NCI-H1105 (cell line): ENCODE data around the gene DTNBP1.
"Not testable (repeated sequence)": the region's sequence is repeated elsewhere in the genome, so short reads cannot be mapped to it uniquely, and the experiment has no call there.

ENCODE experiments used
- DNase-seq: peaks from one replicate; lab custom pipeline; 2025; lab: John Stamatoyannopoulos, UW

The DTNBP1 gene

DNA sequence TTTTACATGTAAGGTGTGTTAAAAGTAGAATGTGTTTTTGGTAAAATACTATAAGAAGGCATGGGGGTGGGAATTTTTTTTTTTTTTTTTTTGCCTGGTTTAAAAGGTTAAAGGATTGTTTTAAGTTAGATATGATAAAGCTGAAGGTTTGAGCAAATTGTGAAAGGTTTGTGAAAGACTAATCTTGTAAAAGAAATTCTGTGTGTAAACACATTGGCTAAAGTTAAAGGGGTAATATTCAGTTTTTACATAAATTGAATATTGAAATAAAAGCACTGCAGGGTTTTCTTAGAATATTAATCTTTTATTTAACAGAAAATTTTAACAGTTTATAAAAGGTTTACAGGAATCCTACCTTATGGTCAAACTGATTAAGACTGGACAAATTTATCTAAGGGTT lies 105.7 kb downstream of the DTNBP1 start:
- no peak for DNase-seq

DNA sequence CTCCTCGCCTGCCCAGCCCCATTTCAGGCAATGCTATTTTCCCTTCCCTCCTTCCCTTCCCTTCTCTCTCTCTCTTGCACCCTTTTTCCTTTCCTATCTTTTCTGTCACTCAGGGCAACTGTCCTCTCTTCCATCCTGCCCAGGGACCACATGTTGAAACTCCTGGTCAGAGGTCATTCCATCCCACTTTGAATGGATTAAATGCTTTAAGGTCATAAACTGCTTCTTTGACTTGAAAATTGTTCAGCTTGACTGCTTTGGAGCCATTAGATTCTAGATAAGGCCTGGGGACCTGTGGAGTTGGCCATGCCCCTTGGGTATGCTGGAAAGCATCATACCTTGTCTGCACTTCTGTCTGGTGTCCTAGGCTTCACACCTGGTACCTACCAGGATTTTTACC lies 106.1 kb downstream of the DTNBP1 start:
- no peak for DNase-seq

DNA sequence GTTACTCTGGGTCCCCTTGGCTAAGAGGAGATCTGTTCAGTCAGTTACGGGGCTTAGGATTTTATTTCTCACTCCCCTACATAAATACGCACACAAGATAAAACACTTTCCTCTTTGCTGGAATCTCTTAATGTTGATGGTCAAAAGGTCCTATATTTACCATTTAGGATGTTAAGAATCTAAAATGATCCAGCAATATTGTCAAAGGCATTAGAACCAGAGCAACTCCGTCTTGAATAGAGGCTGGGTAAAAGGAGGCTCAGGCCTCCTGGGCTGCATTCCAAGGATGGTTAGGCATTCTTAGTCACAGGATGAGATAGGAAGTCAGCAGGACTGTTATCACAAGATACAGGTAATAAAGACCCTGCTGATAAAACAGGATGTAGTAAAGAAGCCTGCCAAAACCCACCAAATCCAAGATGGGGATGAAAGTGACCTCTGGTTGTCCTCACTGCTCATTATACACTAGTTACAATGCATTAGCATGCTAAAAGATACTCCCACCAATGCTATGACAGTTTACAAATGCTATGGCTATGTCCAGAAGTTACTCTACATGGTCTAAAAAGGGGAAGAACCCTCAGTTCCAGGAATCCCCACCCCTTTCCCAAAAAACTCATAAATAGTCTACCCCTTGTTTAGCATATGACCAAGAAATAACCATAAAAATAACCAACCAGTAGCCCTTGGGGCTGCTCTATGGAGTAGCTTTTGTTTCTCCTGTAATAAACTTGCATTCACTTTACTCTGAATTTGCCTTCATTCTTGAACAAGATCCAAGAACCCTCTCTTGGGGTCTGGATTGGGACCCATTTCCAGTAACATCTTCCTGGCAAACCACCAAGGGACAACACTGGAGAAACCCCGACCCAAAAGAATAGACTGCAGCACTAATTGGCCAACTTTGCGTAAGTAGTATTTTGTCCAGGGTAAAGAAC lies 107.5 kb downstream of the DTNBP1 start:
- DNase-seq, result no peak

DNA sequence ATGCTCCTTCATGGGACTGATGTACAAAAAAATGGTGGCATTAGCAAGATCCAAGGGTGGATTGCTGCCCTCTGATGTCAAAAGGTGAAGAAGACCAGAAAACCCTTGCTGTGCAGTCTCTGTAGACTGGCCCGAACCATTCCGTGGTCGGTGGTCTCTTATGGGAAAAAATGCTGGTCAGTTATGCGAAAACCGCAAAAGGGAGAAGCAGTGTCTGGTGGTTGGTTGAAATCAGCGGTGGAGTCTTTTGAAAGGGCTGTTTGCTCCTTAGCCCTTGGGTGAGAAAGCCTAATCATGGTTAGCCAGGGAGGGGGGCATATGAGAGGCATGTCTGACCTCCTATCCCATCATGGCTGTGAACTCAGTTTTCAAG lies 108.1 kb downstream of the DTNBP1 start:
- DNase-seq, result no peak

DNA sequence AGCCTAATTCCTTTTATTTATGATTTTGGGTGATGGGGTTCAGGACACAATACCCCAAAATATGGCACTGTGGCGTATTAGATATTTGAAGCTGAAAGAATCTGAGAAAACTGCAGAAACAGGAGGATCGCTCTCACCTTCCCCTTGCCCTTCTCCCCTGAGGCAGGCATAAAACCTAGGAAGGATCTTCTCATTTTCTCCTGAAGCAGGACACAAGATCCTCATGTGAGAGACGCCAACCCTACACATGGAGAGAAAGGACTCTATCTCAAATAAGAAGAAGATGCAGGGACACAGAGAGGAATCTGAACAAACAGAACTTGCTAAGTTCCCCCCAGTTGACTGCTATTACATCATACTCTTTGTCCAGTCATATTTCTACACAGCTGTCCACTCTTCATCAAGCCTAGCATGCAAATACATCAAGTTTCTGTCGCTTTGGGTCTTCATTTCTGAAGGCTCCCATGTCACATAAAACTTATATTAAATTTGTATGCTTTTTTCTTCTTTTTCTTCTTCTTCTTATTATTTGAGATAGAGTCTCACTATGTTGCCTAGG lies 109.0 kb downstream of the DTNBP1 start:
- DNase-seq, result no peak

DNA sequence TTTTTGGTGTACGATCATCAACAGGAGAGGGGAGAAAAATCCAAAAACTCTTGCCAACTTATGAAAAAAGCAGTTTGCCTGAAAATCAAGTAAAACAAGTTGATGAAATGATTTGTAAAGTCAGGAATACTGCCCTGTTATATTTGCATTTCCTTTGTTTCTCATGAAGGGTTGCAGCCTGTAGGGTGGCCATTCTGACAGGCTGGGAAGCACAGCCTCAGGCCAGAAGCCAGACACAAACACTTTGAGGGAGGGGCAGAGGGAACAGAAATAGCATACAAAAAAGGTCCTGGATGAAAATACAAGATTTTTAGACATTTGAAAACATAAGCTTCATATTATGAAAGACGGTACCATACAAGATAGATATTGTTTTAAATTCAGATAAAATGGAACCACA lies 109.8 kb downstream of the DTNBP1 start:
- no peak for DNase-seq

DNA sequence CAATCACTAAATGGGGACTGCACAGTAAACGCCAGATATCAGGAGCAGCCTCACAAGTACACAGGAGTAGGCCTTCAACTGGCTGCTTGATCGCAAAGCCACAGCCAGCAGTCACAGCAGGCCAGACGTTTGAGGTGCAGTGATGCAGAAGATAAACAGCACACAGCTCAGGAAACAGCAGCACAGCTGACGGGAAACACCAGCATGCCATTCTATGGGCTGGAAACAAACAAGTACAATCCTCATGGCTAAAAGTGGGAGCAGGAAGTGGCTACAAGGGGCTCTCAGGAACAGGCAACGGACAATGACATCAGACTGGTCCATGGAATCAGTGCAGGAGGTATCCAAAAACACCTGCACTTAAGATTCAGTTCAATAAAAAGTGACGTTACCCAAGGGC lies 111.0 kb downstream of the DTNBP1 start:
- no peak for DNase-seq

DNA sequence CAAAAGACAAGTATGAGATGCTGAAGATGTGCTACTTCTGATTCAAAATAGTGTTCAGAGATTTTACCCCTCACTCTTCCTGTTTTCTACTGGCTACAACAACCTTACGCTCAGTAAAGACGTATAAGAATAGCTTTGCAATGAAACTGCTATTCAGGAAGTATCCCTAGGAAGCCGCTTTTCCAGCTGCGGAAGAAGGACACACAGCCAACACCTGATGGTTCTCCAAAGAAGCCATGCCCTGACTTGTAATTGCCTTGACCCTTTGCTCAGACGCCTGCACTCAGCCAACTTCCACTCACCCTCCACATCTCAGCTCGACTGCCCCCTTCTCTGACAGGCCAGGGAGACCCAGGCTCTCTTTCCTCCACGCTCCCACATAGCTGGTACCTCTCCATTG lies 111.6 kb downstream of the DTNBP1 start:
- no peak for DNase-seq

DNA sequence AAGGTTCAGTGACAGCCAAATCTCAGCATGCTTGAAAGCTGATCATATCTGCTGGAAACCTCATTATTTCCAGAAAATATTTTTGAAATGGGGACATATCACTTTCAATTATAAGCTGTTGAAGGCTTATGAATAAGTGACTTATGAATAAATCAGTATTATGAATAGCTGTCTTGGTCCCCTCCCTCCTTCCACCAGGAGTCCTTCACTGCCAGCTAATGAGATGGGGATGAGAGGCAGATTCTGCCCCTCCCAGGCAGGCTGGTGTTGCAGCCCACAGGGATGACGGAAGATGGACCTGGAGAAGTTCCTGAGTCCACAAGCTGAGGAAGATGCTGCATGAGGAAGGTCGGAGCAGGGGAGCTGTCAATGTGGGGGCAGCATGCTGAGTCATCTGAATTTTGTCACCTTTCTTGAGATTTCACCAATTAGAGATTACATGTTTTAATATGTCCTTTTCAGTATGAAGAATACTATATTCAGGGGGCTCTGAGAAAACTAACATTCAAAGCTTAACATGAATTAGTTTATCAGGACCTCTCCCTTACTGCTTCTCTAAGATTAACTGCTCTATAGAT lies 112.2 kb downstream of the DTNBP1 start:
- DNase-seq, result no peak

DNA sequence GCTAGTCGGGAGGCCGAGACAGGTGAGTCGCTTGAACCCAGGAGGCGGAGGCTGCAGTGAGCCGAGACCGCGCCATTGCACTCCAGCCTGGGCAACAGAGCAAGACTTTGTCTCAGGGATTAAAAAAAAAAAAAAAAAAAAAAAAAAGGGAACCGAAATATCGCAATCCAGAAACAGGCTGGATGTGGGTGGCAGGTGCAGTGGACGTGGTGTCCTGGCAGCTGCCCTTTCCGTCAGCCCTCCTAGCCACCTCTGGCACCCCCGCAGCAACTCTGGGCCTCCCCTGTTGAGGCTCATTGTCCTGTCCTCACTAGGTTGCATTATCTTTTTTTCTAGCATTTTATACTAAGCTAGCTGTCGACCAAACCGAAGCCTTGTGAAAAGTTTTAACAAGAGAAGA lies 113.5 kb downstream of the DTNBP1 start:
- no peak for DNase-seq

DNA sequence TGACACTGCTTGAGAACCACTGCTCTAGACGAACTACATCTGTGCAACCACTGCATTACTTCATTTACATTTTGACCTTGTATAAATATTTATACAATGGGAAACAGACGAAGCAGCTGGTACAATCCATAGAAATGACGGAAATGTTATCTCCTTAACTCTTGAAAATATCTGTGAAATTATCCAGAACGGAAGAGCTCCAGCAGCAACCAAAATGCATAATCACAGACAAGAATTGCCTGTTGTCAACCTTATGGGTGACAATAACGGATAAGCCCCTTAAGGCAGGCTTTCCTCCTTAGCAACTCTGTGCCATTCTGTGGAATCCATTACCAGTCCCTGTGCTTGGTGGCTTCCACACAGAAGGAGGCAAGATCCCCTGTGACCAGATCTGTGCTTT lies 115.4 kb downstream of the DTNBP1 start:
- no peak for DNase-seq

DNA sequence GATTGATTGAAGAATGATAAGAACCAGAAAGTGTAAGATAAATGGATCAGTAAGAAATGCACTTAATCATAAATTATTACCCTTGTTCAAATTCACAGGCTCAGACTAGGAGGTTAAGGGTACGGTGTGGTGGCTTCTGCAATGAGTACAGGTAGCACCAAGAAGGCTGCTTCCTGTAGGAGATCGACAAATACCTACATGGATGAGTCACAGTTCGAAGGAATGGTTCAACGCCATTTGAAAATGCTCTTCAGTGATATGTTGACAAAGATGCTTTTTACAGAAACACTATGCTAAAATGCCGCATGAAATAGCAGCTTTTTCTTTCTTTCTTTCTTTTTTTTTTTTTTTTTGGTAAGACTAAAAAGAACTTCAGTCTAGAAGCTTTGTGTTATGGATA lies 116.2 kb downstream of the DTNBP1 start:
- no peak for DNase-seq

DNA sequence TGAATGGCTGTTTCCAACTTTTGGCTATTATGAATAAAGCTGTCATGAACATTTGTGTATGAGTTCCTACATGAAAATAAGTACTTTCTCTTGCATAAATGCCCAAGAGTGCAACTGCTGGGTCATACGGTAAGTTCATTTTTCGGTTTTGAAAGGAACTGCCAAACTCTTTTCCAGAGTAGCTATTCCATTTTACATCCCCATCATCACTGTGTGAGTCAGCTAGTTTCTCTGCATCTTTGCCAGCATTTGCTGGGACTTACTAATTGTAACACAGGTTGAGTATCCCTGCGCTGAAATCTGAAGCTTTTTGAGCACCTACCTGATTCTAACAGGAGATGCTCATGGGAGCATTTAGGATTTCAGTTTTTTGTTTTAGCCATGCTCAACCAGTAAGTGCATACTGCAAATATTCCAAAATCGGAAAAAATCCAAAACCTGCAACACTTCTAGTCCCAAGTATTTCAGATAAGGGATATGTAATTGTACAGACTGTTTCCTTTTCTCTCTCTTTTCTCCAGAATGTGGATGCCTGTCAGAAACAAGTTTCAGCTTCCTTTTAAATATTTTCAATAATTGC lies 118.4 kb downstream of the DTNBP1 start:
- no peak for DNase-seq

DNA sequence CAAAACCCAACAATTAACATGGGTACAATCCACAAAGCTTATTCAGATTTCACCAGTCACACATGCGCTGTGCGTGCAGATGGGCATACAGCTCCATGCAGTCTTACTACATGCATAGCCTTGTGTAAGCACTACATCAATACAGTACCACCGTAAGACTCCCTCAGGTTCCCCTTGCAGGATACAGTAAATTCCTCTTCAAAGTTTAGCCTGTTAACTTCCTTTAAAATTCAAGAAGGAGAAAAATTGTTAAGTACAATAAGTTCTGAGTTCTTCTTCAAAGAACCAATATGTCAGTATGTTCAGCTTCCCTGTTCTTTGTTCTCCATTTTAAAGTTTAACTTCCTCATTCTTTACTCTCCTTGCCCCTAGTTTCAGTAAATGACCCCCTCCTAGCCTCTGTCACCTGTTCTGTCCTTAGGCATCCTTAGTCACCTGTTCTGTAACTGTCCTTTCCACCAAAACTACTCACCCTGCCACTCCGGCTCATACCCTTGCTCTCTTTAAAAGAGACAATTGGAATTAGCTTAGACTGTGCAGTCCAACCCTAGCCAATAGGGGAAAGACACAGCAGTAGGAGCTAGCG lies 119.4 kb downstream of the DTNBP1 start:
- DNase-seq, result not testable (repeated sequence)

DNA sequence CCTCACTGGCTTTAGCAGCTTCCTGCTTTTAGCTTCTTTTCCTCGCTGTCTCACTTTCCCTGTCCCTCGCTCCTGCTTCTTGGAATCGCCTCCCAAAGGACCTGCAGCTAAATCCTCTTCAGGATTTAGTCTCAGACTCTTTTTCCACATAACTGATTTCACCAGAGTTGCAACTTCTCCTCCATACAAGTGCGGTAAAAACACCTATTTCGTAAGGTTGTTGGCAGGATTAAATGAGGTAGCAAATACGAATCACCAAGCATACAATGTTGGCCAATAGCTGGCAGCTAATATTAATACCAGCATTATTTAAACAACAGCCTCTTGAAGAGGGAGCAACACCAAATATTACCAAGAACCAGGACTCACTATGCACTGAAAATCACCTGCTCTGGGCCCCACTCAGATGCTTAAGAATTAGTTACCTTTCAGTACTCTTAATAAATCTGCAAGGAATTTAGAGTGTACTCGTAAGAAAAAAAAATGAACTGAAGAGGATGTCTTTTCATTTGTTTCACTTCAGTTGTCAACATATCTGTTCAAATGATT lies 123.0 kb downstream of the DTNBP1 start:
- no peak for DNase-seq

DNA sequence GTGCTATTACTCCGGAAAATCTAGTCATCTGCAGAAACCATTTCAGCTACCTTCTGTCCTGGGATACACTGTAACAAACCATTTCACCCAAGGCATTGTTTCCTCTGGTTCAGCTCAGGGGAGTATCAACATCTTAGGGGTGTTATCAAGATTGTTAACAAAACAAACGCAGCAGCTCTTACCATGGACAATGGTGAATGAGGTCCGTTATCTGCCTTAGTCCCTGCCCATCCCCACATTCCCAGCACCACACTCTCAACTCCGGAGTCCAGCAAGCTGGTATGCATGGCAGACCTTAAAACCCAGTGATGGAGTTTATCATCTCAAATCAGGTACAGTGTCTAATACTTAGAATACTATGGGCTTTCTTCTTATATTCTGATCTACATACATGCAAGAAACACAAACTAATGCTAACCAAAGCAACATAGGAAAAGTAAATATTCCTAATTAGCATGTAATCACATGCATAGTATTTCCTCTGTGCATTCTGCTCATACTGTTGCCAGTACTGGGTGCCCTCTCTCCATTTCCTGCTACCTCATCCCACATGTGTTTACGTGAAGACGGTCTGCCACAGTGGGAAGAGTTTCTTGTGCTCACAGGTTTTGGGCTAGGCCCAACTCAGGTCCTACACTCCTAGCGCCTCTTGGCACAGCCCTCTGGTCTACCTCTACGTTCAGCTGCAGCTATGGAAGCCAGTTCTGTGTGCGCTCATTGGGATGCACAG lies 123.9 kb downstream of the DTNBP1 start:
- no peak for DNase-seq

DNA sequence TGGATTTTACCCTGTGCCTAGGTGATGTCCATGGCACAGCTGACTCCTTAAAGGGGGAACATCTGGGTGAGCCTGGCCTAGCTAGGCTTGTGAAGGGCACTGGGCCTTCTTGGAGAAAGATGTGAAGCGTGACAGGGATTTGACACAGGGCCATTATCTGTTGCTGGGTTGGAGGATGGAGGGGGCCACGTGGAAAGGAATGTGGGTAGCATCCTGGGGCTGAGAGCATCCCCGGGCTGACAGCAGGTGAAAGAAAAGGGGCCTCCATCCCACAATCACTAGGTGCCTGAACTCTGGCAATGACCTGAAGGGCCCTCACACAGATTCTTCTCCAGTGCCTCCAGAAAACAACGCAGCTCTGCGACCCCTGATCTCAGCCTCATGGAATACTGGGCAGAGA lies 124.7 kb downstream of the DTNBP1 start:
- no peak for DNase-seq

DNA sequence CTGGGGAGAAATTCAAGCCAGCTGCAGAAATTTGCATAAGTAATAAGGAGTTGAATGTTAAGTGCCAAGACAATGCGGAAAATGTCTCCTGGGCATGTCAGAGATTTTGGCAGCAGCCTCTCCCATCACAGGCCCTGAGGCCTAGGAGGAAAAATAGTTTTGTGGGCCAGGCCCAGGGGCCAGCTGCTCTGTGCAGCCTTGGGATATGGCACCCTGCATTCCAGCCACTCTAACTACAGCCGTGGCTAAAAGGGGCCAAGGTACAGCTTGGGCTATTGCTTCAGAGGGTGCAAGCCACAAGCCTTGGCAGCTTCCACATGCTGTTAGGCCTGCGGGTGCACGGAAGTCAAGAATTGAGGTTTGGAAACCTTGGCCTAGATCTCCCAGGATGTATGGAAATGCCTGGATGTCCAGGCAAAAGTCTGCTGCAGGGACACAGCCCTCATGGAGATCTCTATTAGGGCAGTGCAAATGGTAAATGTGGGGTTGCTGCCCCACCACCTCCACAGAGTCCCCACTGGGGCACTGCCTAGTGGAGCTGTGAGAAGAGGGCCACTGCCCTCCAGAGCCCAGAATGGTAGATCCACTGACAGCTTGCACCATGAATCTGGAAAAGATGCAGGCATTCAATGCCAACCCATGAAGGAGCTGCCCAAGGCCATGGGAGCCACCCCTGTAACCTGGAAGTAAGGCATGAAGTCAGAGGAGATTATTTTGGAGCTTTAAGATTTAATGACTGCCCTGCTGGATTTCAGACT lies 126.5 kb downstream of the DTNBP1 start:
- DNase-seq, result no peak

DNA sequence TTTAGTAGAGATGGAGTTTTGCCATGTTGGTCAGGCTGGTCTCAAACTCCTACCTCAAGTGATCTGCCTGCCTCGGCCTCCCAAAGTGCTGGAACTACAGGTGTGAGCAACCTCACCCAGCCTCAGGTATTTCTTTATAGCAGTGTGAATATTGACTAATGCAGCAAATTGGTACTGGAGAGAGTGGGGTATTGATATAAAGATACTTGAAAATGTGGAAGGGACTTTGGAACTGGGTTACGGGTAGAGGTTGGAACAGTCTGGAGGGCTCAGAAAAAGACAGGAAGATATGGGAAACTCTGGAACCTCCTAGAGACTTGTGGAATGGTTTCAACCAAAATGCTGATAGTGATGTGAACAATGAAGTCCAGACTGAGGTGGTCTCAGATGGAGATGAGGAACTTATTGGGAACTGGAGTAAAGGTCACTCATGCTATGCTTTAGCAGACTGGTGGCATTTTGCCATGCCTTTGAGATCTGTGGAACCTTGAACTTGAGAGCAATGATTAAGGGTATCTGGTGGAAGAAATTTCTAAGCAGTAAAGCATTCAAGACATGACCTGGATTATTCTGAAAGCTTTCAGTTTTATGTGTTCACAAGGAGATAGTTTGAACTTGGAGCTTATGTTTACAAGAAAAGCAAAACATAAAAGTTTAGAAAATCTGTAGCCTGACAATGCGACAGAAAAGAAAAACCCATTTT lies 127.2 kb downstream of the DTNBP1 start:
- DNase-seq, result no peak

DNA sequence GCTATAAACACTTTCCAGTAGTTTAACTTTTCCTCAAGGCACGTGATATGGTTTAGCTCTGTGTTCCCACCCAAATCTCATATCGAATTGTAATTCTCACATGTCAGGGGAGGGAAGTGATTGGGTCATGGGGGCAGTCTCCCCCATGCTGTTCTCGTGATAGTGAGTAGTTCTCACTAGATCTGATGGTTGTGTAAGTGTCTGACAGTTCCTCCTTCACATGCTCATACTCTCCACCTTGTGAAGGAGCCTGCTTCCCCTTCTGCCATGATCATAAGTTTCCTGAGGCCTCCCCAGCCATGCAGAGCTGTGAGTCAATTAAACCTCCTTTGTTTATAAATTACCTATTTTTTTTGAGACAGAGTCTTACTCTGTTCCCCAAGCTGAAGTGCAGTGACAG lies 127.9 kb downstream of the DTNBP1 start:
- no peak for DNase-seq
